K562 (cell line): ENCODE data around the gene CRABP1.

Source experiments
- CEBPB ChIP-seq: fragments of 450-650 bp; IDR thresholded peaks from 2 replicates; pipeline ENCODE4 v1.6.1; 2016; ENCODE audit warnings: missing genetic modification characterization, missing compliant biosample characterization
- EP300 ChIP-seq: IDR thresholded peaks from 2 replicates; pipeline ENCODE4 v1.6.1; 2012; ENCODE audit warnings: low read length, improper control_type of control experiment
- HCFC1 ChIP-seq: IDR thresholded peaks from 2 replicates; pipeline ENCODE4 v1.6.1; 2012; ENCODE audit warnings: low read depth, low read length, improper control_type of control experiment
- USF2 ChIP-seq: sonication (generic); formaldehyde crosslinking; IDR thresholded peaks from 2 replicates; pipeline ENCODE4 v1.5.0; 2020; ENCODE audit warnings: missing genetic modification reagents
- ZNF253 ChIP-seq: fragments of 250-450 bp; sonication (Bioruptor Pico); conservative IDR thresholded peaks from 2 replicates; pipeline ENCODE4 v1.6.1; 2021; ENCODE audit warnings: mild to moderate bottlenecking

GRCh38 chr15:78338781-78339180 lies 1.4 kb upstream of the CRABP1 start:
- TF ChIP-seq USF2: no peak
- no peak for TF ChIP-seq HCFC1
- no peak for TF ChIP-seq ZNF253 (CRISPR knock-in tag)
- no peak for TF ChIP-seq EP300
- TF ChIP-seq CEBPB (tag): no peak
